GM10847 (cell line): ENCODE measurements around the gene GJA5.

Experiments used
- POLR2A ChIP-seq: IDR thresholded peaks from 2 replicates; pipeline ENCODE4 v1.6.1; 2011; ENCODE audit not compliant: insufficient read length; ENCODE audit errors: extremely low read depth

The GJA5 gene

DNA sequence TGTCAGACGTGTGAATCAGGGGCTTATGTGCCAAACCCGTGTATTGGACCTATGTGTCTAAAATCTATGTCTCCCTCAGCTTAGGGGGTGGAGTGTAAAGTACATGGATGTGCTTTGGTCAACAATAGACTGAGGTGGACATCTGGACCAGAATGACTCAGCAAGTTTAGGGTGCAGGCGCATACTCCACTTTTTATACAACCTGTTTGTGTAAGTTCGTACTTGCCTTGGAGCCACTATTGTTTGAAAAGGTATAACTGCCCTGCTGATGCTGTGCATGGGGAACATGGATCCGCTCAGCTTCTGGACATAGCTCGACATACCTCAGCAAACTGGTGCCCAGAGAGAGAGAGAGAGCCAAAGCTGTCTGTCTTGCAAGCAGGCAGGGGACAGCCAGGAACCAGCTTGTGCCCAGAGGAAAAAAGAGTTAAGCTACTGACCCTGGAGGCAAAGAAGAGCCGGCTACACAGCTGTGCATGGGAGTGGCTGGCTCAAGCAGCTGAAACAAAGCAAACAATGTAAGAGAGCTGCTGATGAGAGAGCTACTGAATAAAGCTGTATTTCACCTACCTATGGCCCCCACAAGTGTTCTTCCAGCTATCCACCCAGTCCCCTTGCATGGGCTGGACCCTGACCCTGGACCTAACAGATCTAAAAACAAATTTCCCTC, 41.2 kb downstream of the GJA5 start:
- no peak for TF ChIP-seq POLR2A

DNA sequence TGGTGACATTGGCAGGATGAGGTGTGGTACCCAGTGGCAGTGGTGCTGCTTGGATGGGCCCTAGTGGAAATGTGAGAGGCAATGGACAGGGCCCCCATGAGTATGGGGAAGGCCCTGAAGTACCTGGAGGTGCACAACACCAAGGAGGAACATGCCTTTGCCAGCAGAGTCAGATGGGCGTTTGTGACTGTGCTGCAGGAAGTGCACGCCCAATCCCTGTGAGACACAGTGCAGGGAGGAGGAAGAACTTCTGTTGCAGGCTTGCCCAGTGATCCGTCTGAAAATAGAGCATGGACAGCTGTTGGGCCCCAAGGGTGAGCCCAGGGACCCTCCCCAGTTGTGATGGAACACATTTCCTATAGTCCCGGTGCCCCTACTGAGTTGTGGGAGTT, 42.7 kb downstream of the GJA5 start:
- TF ChIP-seq POLR2A, result no peak

DNA sequence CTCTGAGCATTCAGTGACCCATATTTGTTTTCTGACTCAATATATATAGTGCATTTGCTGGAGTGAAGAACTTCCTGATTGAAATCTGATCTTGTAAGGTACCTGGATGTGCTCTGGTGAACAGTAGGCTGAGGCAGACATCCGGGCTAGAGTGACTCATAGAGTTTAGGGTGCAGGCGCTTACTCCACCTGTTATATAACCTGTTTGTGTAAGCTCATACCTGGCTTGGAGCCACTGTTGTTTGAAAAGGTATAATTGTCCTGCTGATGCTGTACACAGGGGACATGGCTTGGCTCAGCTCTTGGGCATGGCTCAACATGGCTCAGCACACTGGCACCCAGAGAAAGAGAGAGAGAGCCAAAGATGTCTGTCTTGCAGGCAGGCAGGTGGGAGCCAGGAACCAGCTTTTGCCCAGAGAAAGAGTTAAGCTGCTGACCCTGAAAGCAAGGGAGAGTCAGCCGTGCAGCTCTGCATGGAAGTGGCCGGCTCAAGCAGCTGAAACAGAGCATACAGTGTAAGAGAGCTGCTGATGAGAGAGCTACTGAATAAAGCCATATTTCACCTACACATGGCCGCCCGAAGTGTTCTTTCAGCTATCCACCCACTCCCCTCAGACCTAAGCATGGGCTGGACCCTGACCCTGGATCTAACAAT, 43.2 kb downstream of the GJA5 start:
- no peak for TF ChIP-seq POLR2A

DNA sequence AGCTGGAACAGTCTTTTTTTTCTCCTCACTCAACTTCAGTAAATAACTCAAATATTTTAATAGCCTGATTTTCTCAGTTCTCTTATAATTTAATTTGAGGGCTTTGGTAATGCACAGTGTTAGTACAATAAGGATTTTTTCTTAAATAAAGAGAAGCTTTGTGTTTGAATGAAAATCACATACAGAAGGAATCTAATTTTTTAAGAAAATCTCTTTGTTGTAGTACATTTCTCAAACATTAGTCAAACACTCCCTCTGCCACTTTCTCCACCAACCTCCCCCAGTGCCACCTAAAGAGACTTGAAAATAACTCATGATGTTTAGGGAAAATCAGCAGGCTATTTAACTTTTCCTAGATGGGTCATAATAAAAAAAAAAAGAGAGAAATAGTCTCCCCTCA, 47.8 kb downstream of the GJA5 start:
- TF ChIP-seq POLR2A, result no peak
